HEK293 (cell line): Measurements from ENCODE around the gene P4HA2.

ENCODE experiments used
- CTCF ChIA-PET: fragments of 350-600 bp; formaldehyde crosslinking; extraction: SDS; loops from one replicate; lab custom pipeline; 2021; ENCODE audit warnings: antibody characterized with exemption; lab: Yijun Ruan, JAX
- POLR2A ChIA-PET: fragments of 300-600 bp; formaldehyde crosslinking; extraction: SDS; loops from one replicate; lab custom pipeline; 2020; ENCODE audit warnings: antibody characterized with exemption, inconsistent platforms; lab: Yijun Ruan, JAX
- H3K27ac ChIP-seq: fragments of 200-500 bp; sonication (Bioruptor generic); 2 replicates; pipeline ENCODE4 v1.5.1; 2014; ENCODE audit warnings: low read depth, low read length, control low read depth, inconsistent platforms; ENCODE audit errors: extremely low read depth
- H3K36me3 ChIP-seq, 2 experiments: fragments of 200-500 bp in 1 of 2; sonication (Bioruptor generic) in 1 of 2; 1 replicate in 1 of 2; 2 replicates in 1 of 2; pipeline ENCODE4 v1.5.1; 2014 to 2017; ENCODE audit warnings: inconsistent platforms in 2 of 2, low read length in 2 of 2; ENCODE audit not compliant: control insufficient read depth in 2 of 2, insufficient read depth in 1 of 2
- H3K4me1 ChIP-seq: fragments of 200-500 bp; sonication (Bioruptor generic); 2 replicates; pipeline ENCODE4 v1.5.1; 2014; ENCODE audit warnings: mild to moderate bottlenecking, low read length, inconsistent platforms; ENCODE audit not compliant: control insufficient read depth, insufficient read depth
- H3K4me3 ChIP-seq: 2 replicates; pipeline ENCODE4 v1.5.1; 2011; ENCODE audit warnings: low read depth, mild to moderate bottlenecking, control low read depth, low read length, moderate library complexity
- H3K9me3 ChIP-seq: fragments of 200-500 bp; sonication (Bioruptor generic); 2 replicates; pipeline ENCODE4 v1.5.1; 2014; ENCODE audit warnings: low read depth, low read length, inconsistent platforms; ENCODE audit not compliant: control insufficient read depth, insufficient read depth
- FEZF1 ChIP-seq: fragments of 450-650 bp; formaldehyde crosslinking; IDR thresholded peaks from 2 replicates; pipeline ENCODE4 v1.5.1; 2016; ENCODE audit warnings: missing biosample characterization, missing genetic modification characterization
- YY1 ChIP-seq: fragments of 450-650 bp; formaldehyde crosslinking; IDR thresholded peaks from 2 replicates; pipeline ENCODE4 v1.5.1; 2018; ENCODE audit warnings: missing biosample characterization, missing genetic modification characterization
- ZBTB8A ChIP-seq: fragments of 450-650 bp; formaldehyde crosslinking; IDR thresholded peaks from 2 replicates; pipeline ENCODE4 v1.5.1; 2016; ENCODE audit warnings: missing biosample characterization, missing genetic modification characterization
- ZNF184 ChIP-seq: fragments of 450-650 bp; IDR thresholded peaks from 2 replicates; pipeline ENCODE4 v1.5.1; 2018; ENCODE audit warnings: missing biosample characterization, mild to moderate bottlenecking, missing genetic modification characterization
- ZNF350 ChIP-seq: fragments of 450-650 bp; formaldehyde crosslinking; IDR thresholded peaks from 2 replicates; pipeline ENCODE4 v1.5.0; 2017; ENCODE audit warnings: missing biosample characterization, mild to moderate bottlenecking, missing genetic modification characterization
- ZNF404 ChIP-seq: fragments of 450-650 bp; formaldehyde crosslinking; IDR thresholded peaks from 2 replicates; pipeline ENCODE4 v1.5.1; 2017; ENCODE audit warnings: missing biosample characterization, missing genetic modification characterization
- ZNF585B ChIP-seq: fragments of 450-650 bp; formaldehyde crosslinking; IDR thresholded peaks from 2 replicates; pipeline ENCODE4 v1.5.1; 2016; ENCODE audit warnings: missing biosample characterization, missing genetic modification characterization
- ZNF654 ChIP-seq: fragments of 450-650 bp; formaldehyde crosslinking; IDR thresholded peaks from 2 replicates; pipeline ENCODE4 v1.5.1; 2016; ENCODE audit warnings: low read depth, missing biosample characterization, missing genetic modification characterization
- ZNF768 ChIP-seq: fragments of 450-650 bp; formaldehyde crosslinking; IDR thresholded peaks from 2 replicates; pipeline ENCODE4 v1.5.1; 2018; ENCODE audit warnings: missing biosample characterization, mild to moderate bottlenecking, missing genetic modification characterization
- ZSCAN16 ChIP-seq: fragments of 450-650 bp; formaldehyde crosslinking; IDR thresholded peaks from 2 replicates; pipeline ENCODE4 v1.5.1; 2016; ENCODE audit warnings: missing biosample characterization, missing genetic modification characterization
- TF ChIP-seq, protein P1 (sequence below): fragments of 450-650 bp; formaldehyde crosslinking; IDR thresholded peaks from 2 replicates; pipeline ENCODE4 v1.5.1; 2016; ENCODE audit warnings: missing biosample characterization, missing genetic modification characterization
- TF ChIP-seq, protein P2 (sequence below): fragments of 450-650 bp; formaldehyde crosslinking; optimal IDR thresholded peaks from 2 replicates; pipeline ENCODE3; 2016; ENCODE audit warnings: missing biosample characterization, mild to moderate bottlenecking, missing genetic modification characterization
- TF ChIP-seq, protein P3 (sequence below): fragments of 450-650 bp; formaldehyde crosslinking; IDR thresholded peaks from 2 replicates; pipeline ENCODE4 v1.5.1; 2016; ENCODE audit warnings: missing biosample characterization, missing genetic modification characterization

P4HA2 gene

DNA sequence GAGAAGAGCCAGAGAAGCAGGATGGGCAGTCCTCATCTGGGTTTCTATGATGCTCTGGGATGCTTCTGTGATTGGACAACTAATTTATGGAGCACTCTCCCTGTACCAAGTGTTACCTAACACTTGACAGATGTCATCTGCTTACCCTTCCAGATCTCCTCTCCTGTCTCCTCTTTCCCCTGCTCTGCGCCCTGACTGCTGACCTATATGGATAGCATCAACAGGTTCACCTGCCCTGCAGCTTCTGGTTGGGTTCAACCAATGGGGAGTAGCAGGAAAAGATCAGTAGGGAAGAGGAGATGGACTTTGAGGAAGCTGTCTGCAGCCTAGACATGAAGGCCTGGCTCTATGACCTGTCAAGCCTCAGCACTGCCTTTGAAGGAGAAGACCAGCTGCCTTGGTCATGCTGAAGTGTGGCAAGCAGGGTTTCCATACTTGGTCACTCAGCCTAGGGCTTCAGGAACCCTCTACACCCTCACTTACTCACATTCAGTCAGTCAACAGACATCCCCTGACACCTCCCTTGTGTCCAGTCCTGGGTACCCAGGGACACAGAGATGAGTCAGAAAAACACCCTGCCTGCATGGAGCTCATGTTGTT, 11.3 kb upstream of the P4HA2 start (continued):
- TF ChIP-seq, protein P1, sequence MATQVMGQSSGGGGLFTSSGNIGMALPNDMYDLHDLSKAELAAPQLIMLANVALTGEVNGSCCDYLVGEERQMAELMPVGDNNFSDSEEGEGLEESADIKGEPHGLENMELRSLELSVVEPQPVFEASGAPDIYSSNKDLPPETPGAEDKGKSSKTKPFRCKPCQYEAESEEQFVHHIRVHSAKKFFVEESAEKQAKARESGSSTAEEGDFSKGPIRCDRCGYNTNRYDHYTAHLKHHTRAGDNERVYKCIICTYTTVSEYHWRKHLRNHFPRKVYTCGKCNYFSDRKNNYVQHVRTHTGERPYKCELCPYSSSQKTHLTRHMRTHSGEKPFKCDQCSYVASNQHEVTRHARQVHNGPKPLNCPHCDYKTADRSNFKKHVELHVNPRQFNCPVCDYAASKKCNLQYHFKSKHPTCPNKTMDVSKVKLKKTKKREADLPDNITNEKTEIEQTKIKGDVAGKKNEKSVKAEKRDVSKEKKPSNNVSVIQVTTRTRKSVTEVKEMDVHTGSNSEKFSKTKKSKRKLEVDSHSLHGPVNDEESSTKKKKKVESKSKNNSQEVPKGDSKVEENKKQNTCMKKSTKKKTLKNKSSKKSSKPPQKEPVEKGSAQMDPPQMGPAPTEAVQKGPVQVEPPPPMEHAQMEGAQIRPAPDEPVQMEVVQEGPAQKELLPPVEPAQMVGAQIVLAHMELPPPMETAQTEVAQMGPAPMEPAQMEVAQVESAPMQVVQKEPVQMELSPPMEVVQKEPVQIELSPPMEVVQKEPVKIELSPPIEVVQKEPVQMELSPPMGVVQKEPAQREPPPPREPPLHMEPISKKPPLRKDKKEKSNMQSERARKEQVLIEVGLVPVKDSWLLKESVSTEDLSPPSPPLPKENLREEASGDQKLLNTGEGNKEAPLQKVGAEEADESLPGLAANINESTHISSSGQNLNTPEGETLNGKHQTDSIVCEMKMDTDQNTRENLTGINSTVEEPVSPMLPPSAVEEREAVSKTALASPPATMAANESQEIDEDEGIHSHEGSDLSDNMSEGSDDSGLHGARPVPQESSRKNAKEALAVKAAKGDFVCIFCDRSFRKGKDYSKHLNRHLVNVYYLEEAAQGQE: no peak
- TF ChIP-seq, all 188 proteins: peak for 0

DNA sequence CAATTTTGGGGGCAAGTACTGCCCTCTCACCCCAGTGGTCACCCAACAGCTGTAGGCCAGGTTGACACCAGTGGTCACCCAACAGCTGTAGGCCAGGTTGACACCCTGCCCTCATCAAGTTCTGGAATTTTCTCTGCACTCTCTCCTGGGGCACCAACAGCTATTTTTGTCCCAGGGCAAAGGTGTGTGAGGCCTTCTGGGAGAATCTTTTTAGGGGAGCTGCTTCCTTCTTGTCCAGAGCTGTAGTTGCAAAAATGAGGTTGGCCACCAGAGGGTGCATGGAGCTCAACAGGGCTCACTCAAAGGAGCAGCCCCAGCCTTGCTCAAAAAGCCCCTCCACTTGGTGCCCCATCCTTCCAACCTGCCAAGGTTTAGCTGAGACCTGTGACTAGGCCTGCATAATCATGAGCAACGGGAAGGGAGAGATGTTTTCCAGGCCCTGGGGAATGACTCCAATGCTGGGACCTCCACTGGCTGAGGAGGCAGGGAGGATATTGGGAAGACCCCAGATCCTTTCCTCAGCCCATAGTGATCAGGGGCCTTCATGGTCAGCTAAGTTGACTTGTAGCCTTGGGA, 10.6 kb upstream of the P4HA2 start:
- ChIA-PET POLR2A (interaction anchor here (0.9 to 2.6 kb wide), 3 partner anchors 11 to 55 kb away, joined by 3 to 10 read pairs (median 9); partner anchors contain the start of genes P4HA2 and SLC22A4), CTCF (interaction anchor here (0.6 to 4.4 kb wide), 43 partner anchors 10 to 272 kb away, joined by 3 to 52 read pairs (median 5); partner anchors contain the start of genes P4HA2, PDLIM4 and SLC22A4)

DNA sequence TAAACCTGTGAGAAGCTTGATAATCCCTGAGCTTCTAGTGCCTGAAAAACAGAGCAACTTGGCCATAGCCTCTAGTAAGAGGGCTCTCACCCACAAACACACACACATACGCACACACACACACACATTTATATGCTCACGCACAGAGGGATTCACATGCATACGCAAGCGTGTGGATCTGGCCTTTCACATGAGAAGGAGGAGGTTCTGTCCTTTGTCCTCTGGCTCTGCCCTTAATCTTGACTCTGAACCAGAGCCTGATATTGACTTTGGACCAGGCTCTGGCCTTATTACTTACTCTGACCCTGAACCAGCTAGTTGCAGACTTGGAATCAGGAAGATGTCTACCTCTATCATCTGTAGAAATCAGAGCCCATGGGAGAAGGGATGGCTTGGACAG, 10.0 kb upstream of the P4HA2 start:
- ChIA-PET POLR2A (interaction anchor here (0.9 to 2.6 kb wide), 3 partner anchors 10 to 56 kb away, joined by 3 to 10 read pairs (median 9); partner anchors contain the start of genes P4HA2 and SLC22A4), CTCF (interaction anchor here (0.5 to 4.4 kb wide), 42 partner anchors 9 to 1300 kb away, joined by 3 to 52 read pairs (median 5); partner anchors contain the start of genes P4HA2, PDLIM4 and SLC22A4)
- no peaks in the 10 kb centered on the region for H3K36me3 ChIP-seq
- no peak overlapping the region for H3K4me3 ChIP-seq
- no peak overlapping the region for H3K27ac ChIP-seq
- no peaks in the 10 kb centered on the region for H3K9me3 ChIP-seq
- H3K4me1 ChIP-seq: no peaks in the 10 kb centered on the region
- TF ChIP-seq ZNF404 (tag by site-specific recombination): no peak
- TF ChIP-seq ZNF184: no peak
- no peak for TF ChIP-seq ZNF585B
- TF ChIP-seq, protein P2, sequence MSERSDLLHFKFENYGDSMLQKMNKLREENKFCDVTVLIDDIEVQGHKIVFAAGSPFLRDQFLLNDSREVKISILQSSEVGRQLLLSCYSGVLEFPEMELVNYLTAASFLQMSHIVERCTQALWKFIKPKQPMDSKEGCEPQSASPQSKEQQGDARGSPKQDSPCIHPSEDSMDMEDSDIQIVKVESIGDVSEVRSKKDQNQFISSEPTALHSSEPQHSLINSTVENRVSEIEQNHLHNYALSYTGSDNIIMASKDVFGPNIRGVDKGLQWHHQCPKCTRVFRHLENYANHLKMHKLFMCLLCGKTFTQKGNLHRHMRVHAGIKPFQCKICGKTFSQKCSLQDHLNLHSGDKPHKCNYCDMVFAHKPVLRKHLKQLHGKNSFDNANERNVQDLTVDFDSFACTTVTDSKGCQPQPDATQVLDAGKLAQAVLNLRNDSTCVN (tag by site-specific recombination): no peak
- TF ChIP-seq FEZF1 (tag by site-specific recombination): no peak

More for the DNA sequence above, 10.6 kb upstream of the P4HA2 start:
- no peaks in the 10 kb centered on the region for H3K4me1 ChIP-seq
- H3K4me3 ChIP-seq: no peak overlapping the region
- no peak overlapping the region for H3K27ac ChIP-seq
- TF ChIP-seq, protein P3, sequence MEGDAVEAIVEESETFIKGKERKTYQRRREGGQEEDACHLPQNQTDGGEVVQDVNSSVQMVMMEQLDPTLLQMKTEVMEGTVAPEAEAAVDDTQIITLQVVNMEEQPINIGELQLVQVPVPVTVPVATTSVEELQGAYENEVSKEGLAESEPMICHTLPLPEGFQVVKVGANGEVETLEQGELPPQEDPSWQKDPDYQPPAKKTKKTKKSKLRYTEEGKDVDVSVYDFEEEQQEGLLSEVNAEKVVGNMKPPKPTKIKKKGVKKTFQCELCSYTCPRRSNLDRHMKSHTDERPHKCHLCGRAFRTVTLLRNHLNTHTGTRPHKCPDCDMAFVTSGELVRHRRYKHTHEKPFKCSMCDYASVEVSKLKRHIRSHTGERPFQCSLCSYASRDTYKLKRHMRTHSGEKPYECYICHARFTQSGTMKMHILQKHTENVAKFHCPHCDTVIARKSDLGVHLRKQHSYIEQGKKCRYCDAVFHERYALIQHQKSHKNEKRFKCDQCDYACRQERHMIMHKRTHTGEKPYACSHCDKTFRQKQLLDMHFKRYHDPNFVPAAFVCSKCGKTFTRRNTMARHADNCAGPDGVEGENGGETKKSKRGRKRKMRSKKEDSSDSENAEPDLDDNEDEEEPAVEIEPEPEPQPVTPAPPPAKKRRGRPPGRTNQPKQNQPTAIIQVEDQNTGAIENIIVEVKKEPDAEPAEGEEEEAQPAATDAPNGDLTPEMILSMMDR (tag by site-specific recombination): peak; percentile 52; the same call in 1 of the 2 replicates
- TF ChIP-seq YY1 (tag by site-specific recombination) (no peak), ZNF654 (tag by site-specific recombination) (peak; percentile 45), ZBTB8A (peak; percentile 81)
- H3K36me3 ChIP-seq: no peaks in the 10 kb centered on the region
- H3K9me3 ChIP-seq: no peaks in the 10 kb centered on the region

DNA sequence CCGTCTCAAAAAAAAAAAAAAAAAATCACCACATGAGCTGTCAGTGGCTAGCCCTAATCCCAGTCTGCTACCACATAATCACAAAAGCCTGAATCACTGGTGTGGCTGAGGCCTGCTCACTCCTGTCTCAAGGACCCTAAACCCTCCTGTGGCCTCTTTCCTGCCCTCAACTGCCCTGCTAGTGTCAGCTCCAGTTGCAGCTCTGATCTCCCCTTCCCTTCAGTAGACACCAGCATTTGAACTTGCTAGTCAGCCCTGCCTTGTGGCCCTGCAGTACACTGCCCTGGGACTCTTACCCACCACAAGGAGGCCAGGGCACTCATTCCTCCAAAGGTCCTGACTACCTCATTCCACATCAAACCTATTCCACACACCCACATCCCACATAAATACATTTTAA, 9.5 kb upstream of the P4HA2 start:
- ChIA-PET CTCF (interaction anchor here (0.6 to 4.4 kb wide), 24 partner anchors 9 to 892 kb away, joined by 3 to 52 read pairs (median 7); partner anchors contain the start of genes P4HA2 and PDLIM4), POLR2A (interaction anchor here (1.7 kb wide), 1 partner anchor 9 kb away, joined by 9 read pairs; the partner anchor contains the start of gene P4HA2)
- Histone ChIP-seq H3K27ac (no peak overlapping the region), H3K4me1 (no peaks in the 10 kb centered on the region), H3K36me3 (no peaks in the 10 kb centered on the region), H3K9me3 (no peaks in the 10 kb centered on the region), H3K4me3 (no peak overlapping the region)
- no peak for TF ChIP-seq ZNF350 (tag by site-specific recombination)
- no peak for TF ChIP-seq ZSCAN16 (tag by site-specific recombination)
- no peak for TF ChIP-seq ZNF768 (tag by site-specific recombination)
